ENCODE results near the gene R3HDM2. TPM values are rescaled to one million over a fixed set of nuclear protein-coding genes. Genes with fewer than 3 reads are reported as not detected.

R3HDM2 gene
- total RNA-seq, 2 donors from 2014 or later = 82.7 to 116 TPM

GRCh38 chr12:57262126-57262822, 168.6 kb downstream of the R3HDM2 start:
- H3K36me3 Mint-ChIP-seq (ENCODE audit: low read depth) = peaks cover 41% of the 10 kb centered on the region
- Histone ChIP-seq H3K4me1 (ENCODE audit: control insufficient read depth, insufficient read depth, low read length) (peaks cover 21% of the 10 kb centered on the region), H3K9me3 (ENCODE audit: control insufficient read depth, low read length) (no peaks in the 10 kb centered on the region), H3K9ac (ENCODE audit: extremely low read depth, low read length, poor library complexity, severe bottlenecking) (no peak overlapping the region), H3K36me3 (ENCODE audit: control insufficient read depth, insufficient read depth, low read length) (peaks cover 42% of the 10 kb centered on the region), H3K27ac (ENCODE audit: low read depth, low read length) (peak overlapping the region; percentile 25), H3K27me3 (ENCODE audit: control insufficient read depth, insufficient read depth, low read length, poor library complexity, severe bottlenecking) (no peaks in the 10 kb centered on the region), H3K4me3 (ENCODE audit: low read length) (peak overlapping the region; percentile 36)
- H3K9me3 Mint-ChIP-seq = no peaks in the 10 kb centered on the region
- peaks cover 30% of the 10 kb centered on the region for H3K4me1 Mint-ChIP-seq
- DNase-seq = no peak
- no peak overlapping the region for H3K4me3 Mint-ChIP-seq
- WGBS, 2 experiments (ENCODE audit: insufficient coverage in 1 of 2, insufficient read length in 1 of 2) = 72% methylated on average over 3 of the region's 3 CpGs; no CpG with 5 or more reads in 1 of the 2 experiments
- peak overlapping the region; percentile 57 for H3K27ac Mint-ChIP-seq
- no peaks in the 10 kb centered on the region for H3K27me3 Mint-ChIP-seq (ENCODE audit: insufficient read depth)
- TF ChIP-seq, protein P1, sequence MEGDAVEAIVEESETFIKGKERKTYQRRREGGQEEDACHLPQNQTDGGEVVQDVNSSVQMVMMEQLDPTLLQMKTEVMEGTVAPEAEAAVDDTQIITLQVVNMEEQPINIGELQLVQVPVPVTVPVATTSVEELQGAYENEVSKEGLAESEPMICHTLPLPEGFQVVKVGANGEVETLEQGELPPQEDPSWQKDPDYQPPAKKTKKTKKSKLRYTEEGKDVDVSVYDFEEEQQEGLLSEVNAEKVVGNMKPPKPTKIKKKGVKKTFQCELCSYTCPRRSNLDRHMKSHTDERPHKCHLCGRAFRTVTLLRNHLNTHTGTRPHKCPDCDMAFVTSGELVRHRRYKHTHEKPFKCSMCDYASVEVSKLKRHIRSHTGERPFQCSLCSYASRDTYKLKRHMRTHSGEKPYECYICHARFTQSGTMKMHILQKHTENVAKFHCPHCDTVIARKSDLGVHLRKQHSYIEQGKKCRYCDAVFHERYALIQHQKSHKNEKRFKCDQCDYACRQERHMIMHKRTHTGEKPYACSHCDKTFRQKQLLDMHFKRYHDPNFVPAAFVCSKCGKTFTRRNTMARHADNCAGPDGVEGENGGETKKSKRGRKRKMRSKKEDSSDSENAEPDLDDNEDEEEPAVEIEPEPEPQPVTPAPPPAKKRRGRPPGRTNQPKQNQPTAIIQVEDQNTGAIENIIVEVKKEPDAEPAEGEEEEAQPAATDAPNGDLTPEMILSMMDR (conservative IDR thresholded peaks at IDR 0.05) = no peak

DNA sequence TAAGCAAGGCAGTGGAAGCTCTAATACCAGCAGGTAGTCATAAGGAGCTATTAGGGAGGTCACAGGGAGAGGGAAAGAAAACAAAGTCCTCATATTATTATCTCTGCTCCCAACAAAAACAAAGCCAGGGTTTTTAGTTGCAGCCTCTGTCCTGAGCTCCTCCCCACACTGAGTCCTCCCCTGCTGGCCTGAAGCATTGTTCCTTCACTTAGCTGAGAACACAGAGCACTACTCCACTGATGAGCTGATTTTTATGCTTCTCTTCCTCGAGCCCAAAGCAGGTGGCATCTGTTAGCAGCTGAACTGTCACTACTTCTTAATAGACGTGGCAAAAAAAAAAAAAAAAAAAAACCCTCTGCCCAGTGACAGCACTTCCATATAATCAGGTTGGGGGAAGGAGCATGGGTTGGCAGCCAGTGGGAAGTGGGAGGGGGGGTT, 169.4 kb downstream of the R3HDM2 start:
- Histone ChIP-seq H3K4me1 (ENCODE audit: control insufficient read depth, insufficient read depth, low read length) (peaks cover 21% of the 10 kb centered on the region), H3K27me3 (ENCODE audit: control insufficient read depth, insufficient read depth, low read length, poor library complexity, severe bottlenecking) (no peaks in the 10 kb centered on the region), H3K36me3 (ENCODE audit: control insufficient read depth, insufficient read depth, low read length) (peaks cover 40% of the 10 kb centered on the region), H3K4me3 (ENCODE audit: low read length) (peak overlapping the region; percentile 47), H3K27ac (ENCODE audit: low read depth, low read length) (peak overlapping the region; percentile 58), H3K9ac (ENCODE audit: extremely low read depth, low read length, poor library complexity, severe bottlenecking) (no peak overlapping the region), H3K9me3 (ENCODE audit: control insufficient read depth, low read length) (no peaks in the 10 kb centered on the region)
- Mint-ChIP-seq H3K27me3 (ENCODE audit: insufficient read depth) (no peaks in the 10 kb centered on the region), H3K36me3 (ENCODE audit: low read depth) (peaks cover 39% of the 10 kb centered on the region), H3K4me1 (peaks cover 30% of the 10 kb centered on the region), H3K9me3 (no peaks in the 10 kb centered on the region), H3K4me3 (peak overlapping the region; percentile 20), H3K27ac (peak overlapping the region; percentile 57)
- TF ChIP-seq, protein P1 (conservative IDR thresholded peaks at IDR 0.05) = no peak
- 18% methylated on average over 1 of the region's 2 CpGs; no CpG with 5 or more reads in 1 of the 2 experiments for WGBS, 2 experiments (ENCODE audit: insufficient coverage in 1 of 2, insufficient read length in 1 of 2)
- peak; percentile 82 for DNase-seq

DNA sequence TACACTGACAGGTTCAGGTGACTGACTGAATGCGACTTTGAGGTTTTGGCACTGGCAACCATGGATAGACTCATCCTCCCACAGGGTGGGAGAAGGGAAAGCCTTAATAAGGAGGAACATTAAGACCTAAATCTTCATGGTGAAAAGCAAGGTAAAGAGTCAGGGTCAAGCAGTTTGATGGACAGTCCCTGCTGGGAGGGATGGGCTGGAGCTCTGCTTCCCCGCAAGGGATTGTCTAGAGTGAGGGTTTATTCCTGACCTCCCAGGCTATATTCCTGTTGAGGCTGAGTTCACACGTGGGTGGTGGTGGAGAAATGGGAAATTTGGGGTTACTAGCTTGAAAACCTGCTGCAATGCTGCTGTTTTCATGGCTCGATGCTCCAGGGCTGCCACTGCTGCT, 170.5 kb downstream of the R3HDM2 start:
- Mint-ChIP-seq H3K27ac (peak overlapping the region; percentile 9), H3K9me3 (no peaks in the 10 kb centered on the region), H3K36me3 (ENCODE audit: low read depth) (peaks cover 46% of the 10 kb centered on the region), H3K27me3 (ENCODE audit: insufficient read depth) (no peaks in the 10 kb centered on the region), H3K4me3 (no peak overlapping the region), H3K4me1 (peaks cover 30% of the 10 kb centered on the region)
- Histone ChIP-seq H3K27me3 (ENCODE audit: control insufficient read depth, insufficient read depth, low read length, poor library complexity, severe bottlenecking) (no peaks in the 10 kb centered on the region), H3K9ac (ENCODE audit: extremely low read depth, low read length, poor library complexity, severe bottlenecking) (no peak overlapping the region), H3K4me1 (ENCODE audit: control insufficient read depth, insufficient read depth, low read length) (peaks cover 21% of the 10 kb centered on the region), H3K36me3 (ENCODE audit: control insufficient read depth, insufficient read depth, low read length) (peaks cover 50% of the 10 kb centered on the region), H3K27ac (ENCODE audit: low read depth, low read length) (no peak overlapping the region), H3K4me3 (ENCODE audit: low read length) (no peak overlapping the region), H3K9me3 (ENCODE audit: control insufficient read depth, low read length) (no peaks in the 10 kb centered on the region)
- TF ChIP-seq, protein P1 (conservative IDR thresholded peaks at IDR 0.05) = no peak
- DNase-seq = no peak
- WGBS, 2 experiments (ENCODE audit: insufficient coverage in 1 of 2, insufficient read length in 1 of 2) = 63 to 88% methylated on average over 1 to 4 of the region's 4 CpGs
